GM12801 (cell line): Measurements from ENCODE around the gene MCF2L.

Experiments
- CTCF ChIP-seq: IDR thresholded peaks from one replicate; pipeline ENCODE4 v1.5.1; 2011; ENCODE audit warnings: control low read depth; ENCODE audit not compliant: insufficient read length; ENCODE audit errors: extremely low read depth

The MCF2L gene

GRCh38 chr13:112952759-112953551 lies 16.1 kb upstream of the MCF2L start:
- no peak for TF ChIP-seq CTCF

- TF ChIP-seq CTCF = no peak
Measured at GRCh38 chr13:112953591-112954487, 15.2 kb upstream of the MCF2L start.

GRCh38 chr13:112954488-112955270 lies 14.3 kb upstream of the MCF2L start:
- no peak for TF ChIP-seq CTCF

GRCh38 chr13:112955271-112955937 lies 13.6 kb upstream of the MCF2L start:
- no peak for TF ChIP-seq CTCF

- TF ChIP-seq CTCF = no peak
Measured at GRCh38 chr13:112955956-112956355, 13.1 kb upstream of the MCF2L start.

- no peak for TF ChIP-seq CTCF
Measured at GRCh38 chr13:112956571-112957294, 12.3 kb upstream of the MCF2L start.
